NCI-H69 (cell line): ENCODE data around the gene OR5A2.
"Not testable (repeated sequence)": the region's sequence is repeated elsewhere in the genome, so short reads cannot be mapped to it uniquely, and the experiment has no call there.

ENCODE experiments used
- DNase-seq: peaks from one replicate; lab custom pipeline; 2025; lab: John Stamatoyannopoulos, UW

Gene OR5A2

DNA sequence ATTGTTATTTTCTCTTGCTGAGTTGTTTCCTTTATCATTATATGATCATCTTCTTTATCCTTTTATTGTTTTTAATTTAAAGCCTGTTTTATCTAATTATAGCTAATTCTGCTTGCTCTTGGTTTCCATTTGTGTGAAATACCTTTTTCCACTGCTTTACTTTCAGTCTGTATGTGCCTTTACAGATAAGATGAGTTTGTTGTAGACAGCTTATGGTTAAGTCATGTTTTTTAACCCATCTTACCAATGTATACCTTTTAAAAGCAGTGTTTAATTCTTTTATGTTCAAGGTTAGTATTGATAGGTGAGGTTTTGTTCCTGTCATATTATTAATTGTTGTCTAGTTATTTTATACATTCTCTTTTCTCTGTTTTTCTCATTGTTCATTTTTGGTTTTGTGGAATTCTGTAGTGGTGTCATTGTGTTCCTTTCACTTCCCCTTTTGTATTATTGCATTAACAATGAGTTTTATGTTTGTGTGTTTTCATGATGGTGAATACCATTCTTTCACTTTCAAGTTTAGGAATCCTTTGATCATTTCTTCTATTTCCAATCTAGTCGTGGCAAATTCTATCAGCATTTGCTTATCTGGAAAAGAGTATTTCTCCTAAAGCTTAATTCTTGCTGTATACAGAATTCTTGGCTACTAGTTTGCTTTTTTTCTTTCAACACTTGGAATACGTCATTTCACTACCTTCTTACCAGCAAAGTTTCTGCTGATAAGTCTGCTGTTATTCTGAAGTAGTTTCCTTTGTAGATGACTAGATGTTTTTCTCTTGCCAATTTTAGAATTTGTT lies 45.8 kb downstream of the OR5A2 start:
- DNase-seq = no peak

DNA sequence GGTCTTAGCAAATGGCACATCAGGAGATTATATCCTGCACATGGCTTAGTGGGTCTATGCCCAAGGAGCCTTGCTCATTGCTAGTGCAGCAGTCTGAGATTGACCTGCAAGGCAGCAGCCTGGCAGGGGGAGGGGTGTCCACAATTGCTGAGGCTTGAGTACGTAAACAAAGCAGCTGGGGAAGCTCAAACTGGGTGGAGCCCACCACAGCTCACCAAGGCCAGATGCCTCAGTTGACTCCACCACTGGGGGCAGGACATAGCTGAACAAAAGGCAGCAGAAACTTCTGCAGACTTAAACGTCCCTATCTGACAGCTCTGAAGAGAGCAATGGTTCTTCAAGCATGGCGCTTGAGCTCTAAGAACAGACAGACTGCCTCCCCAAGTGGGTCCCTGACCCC lies 53.9 kb downstream of the OR5A2 start:
- not testable (repeated sequence) for DNase-seq

DNA sequence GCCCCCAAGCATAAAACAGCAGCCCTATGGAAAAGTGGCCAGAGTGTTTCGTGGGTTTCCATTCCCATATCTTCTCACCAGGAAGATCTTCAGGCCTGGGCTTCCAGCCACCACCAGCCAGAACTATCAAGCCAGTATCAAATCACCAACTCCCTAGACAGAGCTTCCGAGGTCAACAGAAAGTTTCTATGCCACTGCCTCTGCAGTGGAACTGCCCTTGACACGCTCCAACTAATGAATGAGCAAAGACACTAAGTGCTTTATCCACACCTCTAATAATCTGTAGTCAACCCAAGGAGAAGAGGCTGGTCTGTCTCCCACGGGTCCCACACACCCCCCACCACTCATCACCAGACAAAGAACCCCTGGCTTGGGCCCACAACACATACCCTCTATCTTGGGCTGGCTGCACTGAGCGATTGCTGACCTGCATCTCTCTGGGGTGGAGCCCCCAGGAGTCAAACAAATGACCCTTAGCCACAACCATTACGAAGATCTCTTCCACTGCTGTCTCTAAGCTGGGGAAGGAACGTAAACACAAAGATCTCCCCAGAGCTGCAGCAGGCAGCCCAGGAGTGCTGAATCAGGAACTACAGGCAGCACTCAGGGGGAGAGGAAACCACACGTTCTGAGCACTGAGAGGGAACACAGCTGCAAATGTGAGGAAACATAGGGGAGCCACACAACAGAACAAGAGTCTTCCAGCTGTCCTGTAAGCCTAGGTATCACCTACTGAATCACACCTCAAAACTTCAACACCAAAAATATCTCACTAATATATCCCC lies 57.8 kb downstream of the OR5A2 start:
- DNase-seq = no peak
